HG03066 (cell line): ENCODE results near the gene KMT5B.

ENCODE experiments used
- ATAC-seq: cut with Tn5 transposase; IDR thresholded peaks from one replicate; pipeline ENCODE4 v1.9.1; 2021; ENCODE audit warnings: low read depth; ENCODE audit not compliant: unreplicated experiment

KMT5B gene

DNA sequence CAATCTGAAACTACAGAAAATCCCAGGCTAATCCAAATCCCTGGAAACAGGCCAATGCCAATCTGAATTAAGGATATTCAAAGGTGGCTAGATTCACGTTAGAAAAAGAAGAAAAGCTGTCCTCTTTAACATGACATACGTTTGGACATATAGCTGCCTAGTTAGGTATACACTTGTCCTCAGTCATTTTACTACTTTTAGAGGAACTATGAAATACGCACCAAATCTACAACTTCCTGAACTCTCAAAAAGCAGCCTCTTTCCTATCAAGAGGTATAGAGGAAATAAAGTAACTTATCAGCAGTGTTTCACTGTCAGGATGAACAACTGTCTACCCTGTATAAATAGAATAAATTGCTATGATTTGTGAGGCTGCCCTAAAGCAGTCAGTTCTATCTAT, 24.0 kb downstream of the KMT5B start:
- no peak for ATAC-seq

DNA sequence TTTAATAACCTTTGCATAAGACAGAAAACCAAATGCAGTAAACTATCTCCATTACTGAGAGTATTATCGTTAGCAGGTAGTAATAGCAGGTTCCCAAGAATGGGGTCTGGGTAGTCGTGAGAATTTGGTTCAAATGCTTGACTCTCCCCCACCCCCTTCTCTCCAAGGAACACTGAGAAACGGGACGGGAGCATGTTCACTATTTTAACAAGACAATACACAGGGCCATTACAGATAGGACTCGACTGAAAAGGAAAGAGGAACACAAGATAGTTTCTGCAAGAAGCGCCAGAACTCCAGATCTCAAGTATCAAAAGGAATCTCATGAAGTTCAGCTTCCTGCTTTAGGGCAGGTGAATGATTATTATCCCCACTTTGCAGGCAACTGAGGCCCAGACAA, 27.0 kb downstream of the KMT5B start:
- ATAC-seq = no peak

DNA sequence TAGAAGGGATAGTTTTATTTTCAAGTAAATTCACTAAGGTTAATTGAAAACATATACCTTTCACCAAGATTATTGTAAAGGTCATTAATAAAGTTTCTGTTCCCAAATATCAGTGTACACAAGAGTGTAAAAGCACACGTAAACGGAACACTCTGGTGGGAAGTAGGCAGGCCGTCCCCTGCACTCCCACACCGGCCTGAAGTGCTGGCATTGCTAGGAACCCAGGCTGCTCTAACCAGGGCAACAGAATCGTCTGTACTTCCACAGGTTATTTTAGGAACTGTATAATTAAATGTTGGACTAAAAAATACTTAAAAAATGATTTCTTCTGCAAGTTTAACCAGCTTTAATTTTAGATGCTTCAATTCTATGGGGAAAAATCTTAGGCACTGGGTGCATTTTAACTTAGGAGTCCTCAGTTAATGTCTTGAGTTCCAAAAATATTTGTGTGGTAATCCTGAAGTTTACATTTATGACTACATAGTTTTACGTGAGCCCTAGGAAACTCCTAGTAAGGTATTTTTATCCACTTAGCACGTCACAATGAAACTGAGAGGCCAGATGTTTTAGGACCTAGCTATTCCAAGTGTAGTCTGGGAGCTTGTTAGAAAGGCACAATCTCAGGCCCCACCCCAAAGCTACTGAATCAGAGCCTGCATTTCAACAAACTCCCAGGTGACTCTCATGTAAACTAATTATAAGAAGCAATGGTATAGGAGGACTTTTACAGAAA, 31.2 kb downstream of the KMT5B start:
- ATAC-seq = no peak

DNA sequence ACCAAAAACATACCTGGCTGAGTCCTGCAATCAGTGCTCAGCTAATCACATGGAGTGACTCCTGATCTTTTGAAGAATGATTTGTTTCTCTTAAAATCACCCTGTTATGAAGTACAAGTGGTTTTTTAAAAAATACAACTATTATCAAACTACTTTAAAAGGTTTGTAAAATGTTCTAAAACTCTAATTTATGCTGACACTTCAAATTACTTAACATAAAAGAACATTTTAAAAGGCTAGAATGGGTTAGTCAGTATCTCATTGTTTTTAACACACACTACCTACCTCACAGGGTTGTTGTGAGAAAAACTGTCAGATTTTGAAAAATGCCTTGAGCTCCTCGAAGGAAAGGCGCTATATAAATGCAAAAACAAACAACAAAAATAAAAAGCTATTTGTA, 33.2 kb downstream of the KMT5B start:
- ATAC-seq = no peak

DNA sequence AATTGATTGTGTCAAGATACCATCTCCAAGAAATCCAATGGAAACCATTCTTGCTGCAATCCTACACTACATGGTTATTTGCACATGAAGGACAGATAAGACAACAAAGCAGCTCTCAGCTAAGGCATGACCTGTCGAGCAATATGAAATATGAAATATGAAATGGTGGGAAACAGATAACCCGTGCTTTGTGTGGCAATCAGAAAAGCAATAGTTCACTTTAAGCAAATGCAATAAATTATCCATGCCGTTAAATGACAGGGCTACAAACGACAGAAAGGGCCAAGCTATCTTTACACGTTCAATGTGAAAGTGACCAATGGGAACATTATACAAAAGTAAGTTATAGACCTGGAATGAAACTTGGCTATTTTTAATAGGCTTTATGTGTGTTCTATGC, 35.2 kb downstream of the KMT5B start:
- ATAC-seq = no peak

DNA sequence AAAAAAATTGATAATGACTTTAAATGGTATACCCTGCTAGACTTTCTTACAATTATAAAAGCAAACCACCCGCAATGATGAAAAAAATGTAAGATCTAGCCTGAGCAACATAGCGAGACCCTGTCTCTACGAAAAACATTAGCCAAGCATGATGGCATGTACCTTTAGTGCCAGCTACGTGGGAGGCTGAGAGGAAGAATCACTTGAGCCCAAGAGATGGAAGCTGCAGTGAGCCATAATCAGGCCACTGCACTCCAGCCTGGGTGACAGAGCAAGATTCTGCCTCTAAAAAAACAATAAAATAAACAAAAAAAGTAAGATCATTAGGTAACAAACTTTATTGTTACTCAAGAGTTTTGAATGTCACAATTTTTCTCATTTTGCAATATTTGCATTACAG, 39.2 kb downstream of the KMT5B start:
- no peak for ATAC-seq

DNA sequence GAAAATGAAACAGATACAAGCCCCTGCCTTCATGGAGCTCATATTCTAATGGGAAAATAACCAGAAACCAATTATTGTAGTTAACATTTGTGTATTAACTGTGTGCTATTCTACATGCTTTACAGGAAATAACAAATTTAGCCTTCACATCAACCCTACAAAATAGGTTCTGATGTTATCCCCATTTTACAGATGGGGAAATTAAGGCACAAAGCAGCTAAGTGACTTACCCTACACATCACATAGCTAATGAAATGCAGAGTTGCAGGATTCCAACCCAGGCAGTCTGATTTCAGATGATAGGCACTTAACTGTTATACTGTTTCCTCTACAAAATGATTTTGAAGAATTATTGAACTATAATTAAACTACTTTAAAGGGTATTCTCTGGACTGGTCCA, 43.7 kb downstream of the KMT5B start:
- ATAC-seq = no peak

DNA sequence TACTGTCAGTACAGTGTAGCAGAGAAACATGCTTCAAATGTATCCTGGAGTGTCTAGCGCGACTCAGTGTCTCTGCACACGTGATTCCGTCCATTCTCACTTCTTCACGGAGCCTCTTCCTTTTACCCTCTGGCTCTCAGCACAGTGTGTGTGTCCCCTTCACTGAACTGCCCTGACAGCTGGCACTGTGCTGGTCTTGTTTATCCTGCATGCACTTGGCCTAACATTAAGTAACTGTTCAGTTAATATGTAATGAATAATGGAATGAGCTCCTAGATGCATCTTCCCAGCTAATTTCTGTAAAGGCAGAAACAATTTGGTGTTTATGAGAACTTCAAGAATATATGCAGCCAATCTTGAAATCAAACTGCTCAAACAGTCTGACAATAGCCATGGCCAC, 44.4 kb downstream of the KMT5B start:
- no peak for ATAC-seq

DNA sequence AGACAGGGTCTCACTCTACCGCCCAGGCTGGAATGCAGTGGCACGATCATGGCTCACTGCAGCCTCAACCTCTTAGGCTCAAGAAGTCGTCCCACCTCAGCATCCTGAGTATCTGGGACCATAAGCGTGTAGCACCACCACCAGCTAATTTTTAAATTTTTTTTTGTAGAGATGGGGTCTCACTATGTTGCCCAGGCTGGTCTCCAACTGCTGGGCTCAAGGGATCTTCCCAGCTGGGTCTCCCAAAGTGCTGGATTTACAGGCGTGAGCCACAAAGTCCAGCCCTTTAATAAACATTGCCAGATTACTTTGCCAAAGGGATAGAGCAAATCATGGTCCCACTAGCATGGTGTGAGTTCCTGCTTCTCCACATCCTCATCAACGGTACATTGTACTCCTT, 45.6 kb downstream of the KMT5B start:
- no peak for ATAC-seq

DNA sequence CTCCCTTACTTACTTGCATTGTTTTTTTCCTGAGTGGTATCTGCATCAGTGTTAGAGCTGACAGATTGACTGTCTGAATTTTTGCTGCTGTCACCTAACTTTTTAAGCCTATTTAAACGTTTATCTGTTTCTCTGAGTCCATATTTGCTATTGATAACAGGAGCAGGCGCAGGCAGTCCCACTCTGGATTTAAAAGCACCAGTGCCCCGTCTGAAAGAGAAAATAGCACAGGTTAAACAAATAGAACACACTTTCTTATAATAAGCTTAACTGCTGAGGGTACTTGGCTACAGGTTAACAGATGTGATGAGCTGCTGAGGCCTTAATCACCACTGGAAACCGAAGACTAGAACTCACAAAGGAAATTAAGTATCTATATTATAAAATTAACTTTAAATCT, 46.1 kb downstream of the KMT5B start:
- no peak for ATAC-seq

DNA sequence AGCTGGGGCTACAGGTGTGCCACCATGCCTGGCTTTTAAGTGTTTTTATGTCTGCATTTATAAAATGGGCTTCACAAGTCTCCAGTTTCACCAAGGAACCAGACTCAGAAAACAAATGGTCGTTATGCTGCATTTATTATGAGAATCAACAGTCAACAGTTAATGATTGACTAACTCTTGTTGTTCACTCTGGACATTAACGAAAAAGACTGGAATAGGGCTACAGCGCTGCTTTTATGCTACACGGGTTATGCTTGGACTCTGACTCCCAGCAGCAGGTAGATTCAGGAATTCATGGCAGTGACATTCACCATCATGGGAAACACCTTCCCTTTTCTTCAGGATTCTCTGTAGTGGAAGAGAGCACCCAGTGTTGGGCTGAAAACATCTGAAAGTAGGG, 47.5 kb downstream of the KMT5B start:
- no peak for ATAC-seq

DNA sequence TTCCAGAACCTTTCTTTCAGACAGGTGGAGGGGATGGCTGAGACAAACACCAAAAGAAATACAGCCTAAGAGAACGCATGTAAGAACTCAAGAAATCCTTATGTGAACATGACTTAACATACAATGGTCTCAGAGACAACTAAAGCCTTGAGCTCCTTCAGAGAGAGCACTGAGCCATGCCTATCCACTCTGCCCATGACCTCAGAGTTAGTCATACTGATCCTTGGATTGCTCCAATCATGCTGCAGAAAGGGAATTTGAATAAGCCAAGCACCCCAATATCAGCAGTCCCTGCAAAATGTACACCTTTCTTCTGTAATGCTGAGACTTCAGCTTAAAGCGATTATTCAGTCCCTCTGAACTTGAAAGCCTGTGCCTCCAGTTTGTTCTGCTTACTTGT, 48.7 kb downstream of the KMT5B start:
- no peak for ATAC-seq

DNA sequence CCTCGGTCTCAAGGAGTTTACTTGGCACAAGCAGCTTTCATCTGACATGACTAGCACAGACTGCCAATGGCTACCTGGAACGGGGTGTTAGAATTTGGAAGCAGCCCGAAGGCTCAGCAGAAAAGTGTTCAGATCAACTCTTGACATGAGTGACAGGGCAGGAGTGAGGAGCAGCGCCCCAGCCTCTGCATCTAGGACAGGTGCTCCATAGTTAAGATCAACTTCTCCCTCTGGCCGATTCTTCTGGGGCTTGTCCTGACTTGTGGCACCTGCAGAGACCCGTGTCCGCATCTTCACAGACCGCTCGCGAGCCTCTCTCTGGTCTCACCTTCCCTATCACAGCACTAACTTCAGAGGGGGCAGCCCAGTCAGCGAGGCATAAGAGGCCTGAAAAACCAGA, 49.4 kb downstream of the KMT5B start:
- ATAC-seq = no peak

DNA sequence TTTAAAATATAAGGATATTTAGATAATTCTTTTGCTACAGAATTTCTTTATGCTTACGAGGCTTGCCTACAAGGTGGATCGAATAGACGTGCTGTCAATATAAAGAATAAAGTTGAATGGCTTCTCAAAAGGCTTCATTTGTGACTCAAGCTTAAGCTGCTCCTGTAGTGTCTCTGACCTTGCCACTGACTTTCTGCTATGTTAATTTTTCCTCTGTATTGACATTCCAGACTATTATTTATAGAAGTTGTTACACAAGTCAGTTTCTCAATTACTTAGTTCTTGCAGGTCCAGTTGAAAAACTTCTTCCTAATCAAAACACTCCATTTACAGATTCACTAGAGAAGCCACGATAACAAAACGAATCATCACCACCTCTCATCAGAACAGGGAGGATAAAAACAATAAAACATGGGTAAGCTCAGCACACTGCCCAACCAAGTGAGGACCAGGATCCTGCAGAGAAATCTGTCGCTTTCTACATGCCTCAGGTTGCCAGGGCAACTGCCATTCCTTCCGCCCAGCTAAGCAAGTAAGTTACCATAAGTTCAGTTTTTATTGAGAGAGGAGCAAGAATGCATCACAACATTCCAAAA, 52.9 kb downstream of the KMT5B start:
- ATAC-seq = no peak

DNA sequence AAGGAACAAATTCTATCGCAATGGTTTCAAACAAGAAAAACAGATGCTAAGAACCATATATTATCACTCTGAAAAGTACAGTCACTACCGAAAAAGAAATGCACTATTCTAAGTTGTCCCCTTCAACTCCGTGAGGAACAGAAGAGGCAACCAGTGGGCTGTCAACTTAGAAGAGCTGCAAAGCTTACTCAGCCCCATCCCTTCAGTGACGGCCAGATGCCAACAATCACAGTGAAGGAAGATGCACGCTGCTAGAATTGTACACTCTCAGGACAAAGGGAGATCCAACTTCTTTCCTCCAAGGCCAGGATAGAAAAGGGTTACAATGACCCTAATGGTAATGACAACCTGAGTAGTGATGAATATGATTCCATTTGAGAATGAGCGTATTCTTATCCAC, 53.4 kb downstream of the KMT5B start:
- no peak for ATAC-seq

DNA sequence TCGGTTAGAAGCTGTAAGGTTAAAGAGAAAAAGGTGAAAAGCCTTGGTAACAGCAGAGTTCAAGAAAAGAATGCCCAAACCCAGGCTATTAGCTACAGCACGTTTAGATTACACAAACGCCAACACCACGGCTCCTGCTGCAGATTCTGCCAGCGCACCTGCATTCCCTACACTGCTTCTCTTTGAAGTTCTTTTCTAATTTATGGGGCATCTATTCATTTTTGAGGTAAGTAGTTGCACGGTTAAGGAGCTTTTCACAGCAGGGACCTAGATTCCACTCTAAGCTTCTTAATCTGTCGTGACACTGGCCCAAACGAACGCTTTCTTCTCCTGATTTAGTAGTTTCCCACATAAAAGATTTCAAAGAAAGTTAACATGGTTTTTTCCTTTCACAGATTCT, 53.9 kb downstream of the KMT5B start:
- ATAC-seq = no peak

DNA sequence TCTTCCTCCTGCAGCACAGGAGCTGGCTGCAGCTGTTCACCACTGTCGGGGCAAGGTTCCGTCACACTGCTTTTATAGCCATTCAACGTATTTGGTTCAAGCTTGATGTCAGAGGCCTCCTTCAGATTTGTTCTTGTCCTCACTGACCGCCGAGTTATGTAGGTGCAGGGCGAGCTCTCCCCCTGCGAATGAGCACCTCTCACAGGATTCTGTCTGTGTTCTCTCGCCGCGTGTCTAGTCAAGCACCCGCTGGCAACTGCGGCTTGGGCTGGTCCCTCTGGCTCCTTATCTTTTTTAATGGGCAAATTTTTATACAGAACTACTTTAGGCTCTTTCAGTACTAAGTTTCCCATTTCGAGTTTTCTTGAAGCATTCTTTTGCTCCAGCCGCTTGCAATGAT, 54.5 kb downstream of the KMT5B start:
- no peak for ATAC-seq

DNA sequence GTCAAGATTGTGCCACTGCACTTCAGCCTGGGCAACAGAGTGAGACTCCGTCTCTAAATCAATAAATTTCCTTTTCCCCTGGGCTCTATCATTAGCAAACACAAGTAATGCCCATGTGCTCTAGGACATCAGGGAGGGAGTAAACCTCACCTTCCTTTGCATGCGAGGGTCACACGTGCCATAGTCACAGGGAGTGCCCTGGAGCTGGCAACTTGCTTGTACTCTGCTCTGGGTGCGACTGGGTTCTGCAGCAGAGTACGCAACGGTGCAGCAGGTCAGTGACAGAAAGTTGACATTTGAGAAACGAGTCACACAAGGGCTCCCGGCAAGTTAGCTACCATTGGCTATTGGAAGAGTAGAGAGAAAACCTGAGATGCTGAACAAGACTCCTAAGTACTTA, 59.4 kb downstream of the KMT5B start:
- no peak for ATAC-seq

DNA sequence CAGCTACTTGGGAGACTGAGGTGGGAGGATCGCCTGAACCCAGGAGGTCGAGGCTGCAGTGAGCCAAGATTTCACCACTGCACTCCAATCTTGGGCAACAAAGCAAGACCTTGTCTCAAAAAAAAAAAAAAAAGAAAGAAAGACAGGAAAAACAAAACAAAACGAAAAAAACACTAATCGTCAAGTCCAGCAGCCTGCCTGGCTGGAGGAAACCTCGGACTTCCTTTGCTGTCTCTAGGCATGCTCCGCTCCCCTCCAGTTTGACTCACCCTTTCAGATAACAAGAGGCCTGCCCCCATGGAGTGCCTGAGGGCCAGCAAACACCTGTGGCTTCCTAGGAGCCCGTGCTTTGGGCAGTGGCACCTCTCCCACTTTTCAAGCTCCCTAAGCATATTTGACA, 63.1 kb downstream of the KMT5B start:
- no peak for ATAC-seq

DNA sequence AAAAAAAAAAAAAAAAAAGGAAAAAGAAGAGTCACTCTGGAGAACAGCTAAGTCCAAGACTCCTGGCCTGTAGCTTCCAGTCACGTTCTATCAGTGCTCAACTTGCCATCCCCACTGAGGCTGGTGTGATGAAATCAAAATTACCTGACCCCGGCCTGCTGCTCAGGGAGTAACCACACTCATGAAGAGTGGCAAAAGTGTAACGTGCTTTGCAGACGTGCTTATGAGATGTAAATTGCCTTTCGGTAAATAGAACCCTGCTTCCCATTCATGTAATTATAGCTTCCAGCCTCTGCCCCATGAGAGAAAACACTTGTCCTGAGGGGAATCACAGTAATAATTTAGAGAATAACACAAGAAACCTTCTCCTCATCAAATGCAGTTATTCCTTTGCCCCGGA, 63.7 kb downstream of the KMT5B start:
- ATAC-seq = no peak

DNA sequence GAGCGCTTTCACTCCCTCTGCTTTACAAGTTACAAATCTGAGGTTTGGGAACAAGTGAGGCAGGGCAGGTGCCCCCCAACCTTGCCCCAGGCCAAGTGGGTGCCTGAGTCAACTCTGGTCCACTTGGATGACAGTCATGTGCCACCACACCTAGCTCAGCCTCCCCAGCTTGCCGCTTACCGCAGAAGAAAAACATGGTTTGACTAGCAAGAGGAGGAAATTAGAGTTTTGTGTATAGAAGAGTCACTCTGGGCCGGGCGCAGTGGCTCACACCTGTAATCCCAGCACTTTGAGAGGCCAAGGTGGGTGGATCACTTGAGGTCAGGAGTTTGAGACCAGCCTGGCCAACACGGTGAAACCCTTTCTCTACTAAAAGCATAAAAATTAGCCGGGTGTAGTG, 64.2 kb downstream of the KMT5B start:
- no peak for ATAC-seq

DNA sequence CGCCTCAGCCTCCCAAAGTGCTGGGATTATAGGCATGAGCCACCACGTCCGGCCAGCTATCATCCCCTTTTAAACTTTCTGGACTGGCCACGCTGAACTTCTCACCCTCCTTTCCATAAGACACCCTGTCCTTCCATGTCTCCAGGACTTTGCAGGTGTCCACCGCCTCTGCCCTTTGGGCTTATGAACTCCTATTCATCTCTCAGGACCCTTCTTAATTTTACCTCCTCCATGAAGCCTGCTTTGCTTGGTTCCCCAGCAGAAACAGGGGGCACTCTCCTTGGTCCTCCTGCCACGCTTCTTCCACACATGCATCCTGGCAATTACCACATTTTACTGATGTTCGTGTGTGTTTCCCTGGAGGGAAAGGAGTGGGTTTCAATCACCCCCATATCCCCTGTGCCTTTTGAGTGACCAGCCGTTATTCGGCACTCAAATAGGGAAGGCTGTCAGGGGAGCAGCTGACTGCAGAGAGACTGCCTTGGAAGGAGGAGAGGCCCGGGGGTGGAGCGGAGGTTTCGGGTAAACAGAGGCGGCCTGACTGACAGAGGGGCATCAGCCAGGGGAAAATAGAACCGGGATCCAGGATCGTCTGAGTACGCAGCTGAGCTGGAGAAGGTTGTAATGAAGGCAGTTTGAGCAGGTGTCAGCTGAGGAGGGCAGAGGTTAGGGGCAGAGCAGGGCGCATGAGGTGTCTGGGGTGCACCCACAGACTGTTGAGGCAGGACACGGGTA, 64.9 kb downstream of the KMT5B start:
- no peak for ATAC-seq
